Neural cell (in vitro differentiated cells): ENCODE results near the gene ZNF292. TPM values are rescaled to one million over a fixed set of nuclear protein-coding genes. Genes with fewer than 3 reads are reported as not detected.

Experiments
- H2AFZ ChIP-seq: fragments of 200-600, 300-800 bp; sonication (generic), shearing (Covaris generic); 2 replicates; pipeline ENCODE4 v1.6.0; 2014; ENCODE audit warnings: low read depth, mild to moderate bottlenecking, antibody characterized with exemption, low read length, moderate library complexity
- H3F3A ChIP-seq: fragments of 200-600 bp; shearing (Covaris generic); 2 replicates; pipeline ENCODE4 v1.6.1; 2016; ENCODE audit warnings: mild to moderate bottlenecking, moderate library complexity, mixed read lengths, antibody characterized with exemption, low read length; ENCODE audit not compliant: insufficient read depth, poor library complexity, severe bottlenecking
- H3K27ac ChIP-seq: fragments of 200-600, 300-800 bp; sonication (generic), shearing (Covaris generic); 2 replicates; pipeline ENCODE4 v1.5.1; 2014; ENCODE audit warnings: mild to moderate bottlenecking, low read length, moderate library complexity
- H3K27me3 ChIP-seq: fragments of 300-800, 200-600 bp; sonication (generic), shearing (Covaris generic); 2 replicates; pipeline ENCODE4 v1.6.0; 2014; ENCODE audit warnings: mild to moderate bottlenecking, low read depth, low read length, moderate library complexity; ENCODE audit not compliant: insufficient read depth
- H3K36me3 ChIP-seq: fragments of 300-800, 200-600 bp; sonication (generic), shearing (Covaris generic); 2 replicates; pipeline ENCODE4 v1.5.1; 2014; ENCODE audit warnings: mild to moderate bottlenecking, antibody characterized with exemption, low read length, moderate library complexity; ENCODE audit not compliant: insufficient read depth
- H3K4me2 ChIP-seq: fragments of 300-800, 200-600 bp; sonication (generic), shearing (Covaris generic); 2 replicates; pipeline ENCODE4 v1.6.0; 2014; ENCODE audit warnings: mild to moderate bottlenecking, low read length
- H3K4me3 ChIP-seq: fragments of 300-800, 200-600 bp; sonication (generic), shearing (Covaris generic); 2 replicates; pipeline ENCODE4 v1.5.1; 2014; ENCODE audit warnings: mild to moderate bottlenecking, low read length, moderate library complexity
- H3K79me2 ChIP-seq: fragments of 200-600 bp; shearing (Covaris generic); replicated peaks from 2 replicates; pipeline ENCODE4 v1.6.0; 2014; ENCODE audit warnings: mild to moderate bottlenecking, low read length, moderate library complexity; ENCODE audit not compliant: insufficient read depth
- H3K9ac ChIP-seq: fragments of 300-800, 200-600 bp; sonication (generic), shearing (Covaris generic); 2 replicates; pipeline ENCODE4 v1.6.1; 2016; ENCODE audit warnings: mild to moderate bottlenecking, low read length, mixed read lengths
- H3K9me2 ChIP-seq: fragments of 200-600 bp; shearing (Covaris generic); 2 replicates; pipeline ENCODE4 v1.6.1; 2016; ENCODE audit warnings: mild to moderate bottlenecking, low read length, mixed read lengths; ENCODE audit not compliant: insufficient read depth
- H3K9me3 ChIP-seq: fragments of 200-600, 300-800 bp; sonication (generic), shearing (Covaris generic); 2 replicates; pipeline ENCODE4 v1.6.1; 2016; ENCODE audit warnings: mild to moderate bottlenecking, mixed run types, low read length, moderate library complexity, mixed read lengths
- H4K20me1 ChIP-seq: fragments of 200-600 bp; shearing (Covaris generic); 2 replicates; pipeline ENCODE4 v1.6.1; 2016; ENCODE audit warnings: mild to moderate bottlenecking, mixed run types; ENCODE audit not compliant: insufficient read depth
- EP300 ChIP-seq: fragments of 450-650 bp; conservative IDR thresholded peaks from 2 replicates; pipeline ENCODE4 v1.6.1; 2014; ENCODE audit warnings: antibody characterized with exemption, mild to moderate bottlenecking, moderate library complexity; ENCODE audit not compliant: poor library complexity, severe bottlenecking
- EZH2 ChIP-seq: fragments of 200-600, 300-800 bp; shearing (Covaris generic), sonication (generic); IDR thresholded peaks from 2 replicates; pipeline ENCODE4 v1.6.1; 2014; ENCODE audit warnings: antibody characterized with exemption, low read length, borderline replicate concordance, mild to moderate bottlenecking; ENCODE audit not compliant: insufficient read depth, poor library complexity, severe bottlenecking
- MXI1 ChIP-seq: fragments of 450-650 bp; conservative IDR thresholded peaks from 2 replicates; pipeline ENCODE4 v1.6.1; 2014; ENCODE audit warnings: antibody characterized with exemption, mild to moderate bottlenecking; ENCODE audit not compliant: poor library complexity, severe bottlenecking
- POLR2AphosphoS5 ChIP-seq: IDR thresholded peaks from 2 replicates; pipeline ENCODE4 v1.6.1; 2012
- RAD21 ChIP-seq: fragments of 450-650 bp; conservative IDR thresholded peaks from 2 replicates; pipeline ENCODE4 v1.6.1; 2014; ENCODE audit warnings: antibody characterized with exemption, mild to moderate bottlenecking, moderate library complexity
- REST ChIP-seq: IDR thresholded peaks from 2 replicates; pipeline ENCODE4 v1.6.1; 2012; ENCODE audit warnings: borderline replicate concordance
- SMC3 ChIP-seq: fragments of 450-650 bp; conservative IDR thresholded peaks from 2 replicates; pipeline ENCODE4 v1.6.1; 2014; ENCODE audit warnings: antibody characterized with exemption, mild to moderate bottlenecking, moderate library complexity; ENCODE audit not compliant: poor library complexity
- TAF1 ChIP-seq: IDR thresholded peaks from 2 replicates; pipeline ENCODE4 v1.6.1; 2012; ENCODE audit warnings: low read depth
- polyA plus RNA-seq: library from polyadenylated mRNA; depleted of rRNA; stranded (reverse); fragments of >200 nt; gene quantifications from 2 replicates; pipeline ENCODE4 v1.2.3, GENCODE V29; 2014
- TF ChIP-seq, protein P1 (sequence below): fragments of 450-650 bp; IDR thresholded peaks from 2 replicates; pipeline ENCODE4 v1.5.1; 2014; ENCODE audit warnings: antibody characterized with exemption, mild to moderate bottlenecking, moderate library complexity; ENCODE audit not compliant: poor library complexity, severe bottlenecking

The ZNF292 gene
- polyA plus RNA-seq, 1 donor from 2014 or later = 29.8 TPM

DNA sequence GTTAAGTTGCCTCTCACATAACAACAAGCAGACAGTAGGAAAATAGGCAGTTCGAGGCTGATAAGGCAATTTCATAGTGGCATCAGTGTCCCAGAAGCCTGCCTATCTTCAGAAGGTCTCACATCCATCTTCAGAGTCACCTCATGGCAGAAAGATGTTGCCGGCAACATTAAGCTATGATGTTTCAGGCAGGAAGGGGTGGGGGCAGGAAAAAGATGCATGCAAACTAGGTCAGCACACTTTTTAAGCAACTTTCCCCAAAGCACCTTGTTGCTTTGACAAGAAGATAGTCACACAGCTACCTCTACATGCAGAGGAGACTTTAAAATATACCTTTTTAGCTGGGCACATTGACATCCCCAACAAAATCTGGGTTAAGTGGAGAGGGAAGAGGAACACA lies 123.8 kb downstream of the ZNF292 start:
- H3K9ac ChIP-seq = no peak overlapping the region
- H3K27me3 ChIP-seq = no peaks in the 10 kb centered on the region
- no peaks in the 10 kb centered on the region for H3K79me2 ChIP-seq
- H3K9me2 ChIP-seq = no peaks in the 10 kb centered on the region
- no peak overlapping the region for H3K4me2 ChIP-seq
- H3F3A ChIP-seq = no peaks in the 10 kb centered on the region
- TF ChIP-seq, protein P1, sequence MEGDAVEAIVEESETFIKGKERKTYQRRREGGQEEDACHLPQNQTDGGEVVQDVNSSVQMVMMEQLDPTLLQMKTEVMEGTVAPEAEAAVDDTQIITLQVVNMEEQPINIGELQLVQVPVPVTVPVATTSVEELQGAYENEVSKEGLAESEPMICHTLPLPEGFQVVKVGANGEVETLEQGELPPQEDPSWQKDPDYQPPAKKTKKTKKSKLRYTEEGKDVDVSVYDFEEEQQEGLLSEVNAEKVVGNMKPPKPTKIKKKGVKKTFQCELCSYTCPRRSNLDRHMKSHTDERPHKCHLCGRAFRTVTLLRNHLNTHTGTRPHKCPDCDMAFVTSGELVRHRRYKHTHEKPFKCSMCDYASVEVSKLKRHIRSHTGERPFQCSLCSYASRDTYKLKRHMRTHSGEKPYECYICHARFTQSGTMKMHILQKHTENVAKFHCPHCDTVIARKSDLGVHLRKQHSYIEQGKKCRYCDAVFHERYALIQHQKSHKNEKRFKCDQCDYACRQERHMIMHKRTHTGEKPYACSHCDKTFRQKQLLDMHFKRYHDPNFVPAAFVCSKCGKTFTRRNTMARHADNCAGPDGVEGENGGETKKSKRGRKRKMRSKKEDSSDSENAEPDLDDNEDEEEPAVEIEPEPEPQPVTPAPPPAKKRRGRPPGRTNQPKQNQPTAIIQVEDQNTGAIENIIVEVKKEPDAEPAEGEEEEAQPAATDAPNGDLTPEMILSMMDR = no peak
- TF ChIP-seq TAF1 (no peak), REST (no peak), RAD21 (no peak), EP300 (no peak), EZH2 (no peak), MXI1 (no peak), SMC3 (no peak), POLR2AphosphoS5 (no peak)
- H2AFZ ChIP-seq = no peak overlapping the region
- no peak overlapping the region for H3K4me3 ChIP-seq
- H3K27ac ChIP-seq = no peak overlapping the region
- no peaks in the 10 kb centered on the region for H3K36me3 ChIP-seq
- H3K9me3 ChIP-seq = no peaks in the 10 kb centered on the region
- no peaks in the 10 kb centered on the region for H4K20me1 ChIP-seq

DNA sequence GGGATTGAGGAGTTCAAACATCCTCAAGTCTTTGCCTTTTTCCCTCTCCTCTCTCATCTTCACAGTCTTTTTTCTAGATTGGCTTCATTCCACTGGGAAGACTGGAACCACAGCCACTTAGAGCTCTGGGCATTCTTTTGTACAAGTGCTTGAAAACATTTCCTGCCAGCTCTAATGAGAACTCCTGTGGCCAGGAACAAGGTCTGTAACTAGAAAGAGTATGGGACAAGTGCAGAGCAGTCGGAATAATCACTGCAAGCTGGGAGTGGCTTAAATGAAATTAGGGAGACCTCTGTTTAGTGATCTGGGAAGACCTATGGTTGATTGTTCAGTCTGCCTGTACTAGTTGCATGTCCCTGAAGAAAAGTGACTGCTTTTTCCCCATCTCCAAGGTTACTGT lies 126.1 kb downstream of the ZNF292 start:
- Histone ChIP-seq H3K4me2 (no peak overlapping the region), H3K9me3 (no peaks in the 10 kb centered on the region), H2AFZ (no peak overlapping the region), H3K9me2 (no peaks in the 10 kb centered on the region), H3F3A (no peaks in the 10 kb centered on the region), H3K9ac (no peak overlapping the region), H3K79me2 (no peaks in the 10 kb centered on the region), H3K27me3 (no peaks in the 10 kb centered on the region), H3K4me3 (no peak overlapping the region), H4K20me1 (no peaks in the 10 kb centered on the region), H3K27ac (no peak overlapping the region), H3K36me3 (no peaks in the 10 kb centered on the region)
- TF ChIP-seq MXI1 (no peak), REST (no peak), EZH2 (no peak), SMC3 (no peak), EP300 (no peak), RAD21 (no peak), TAF1 (no peak), POLR2AphosphoS5 (no peak)
- TF ChIP-seq, protein P1 = no peak
